DMS79 treated with DMSO at 0.1 percent for 48 hours (cell line): ENCODE data around the gene TUBGCP6.
A peak's percentile ranks its signal among the peaks of the same experiment; 100 is the strongest.

Experiments used
- DNase-seq: peaks from one replicate; lab custom pipeline; 2025; lab: John Stamatoyannopoulos, UW

The TUBGCP6 gene

GRCh38 chr22:50194037-50194805 lies 50.6 kb downstream of the TUBGCP6 start:
- no peak for DNase-seq

GRCh38 chr22:50193621-50194020 lies 51.2 kb downstream of the TUBGCP6 start:
- no peak for DNase-seq

GRCh38 chr22:50192436-50193204 lies 52.2 kb downstream of the TUBGCP6 start:
- no peak for DNase-seq

GRCh38 chr22:50190941-50191741 lies 53.7 kb downstream of the TUBGCP6 start:
- DNase-seq = no peak

DNA sequence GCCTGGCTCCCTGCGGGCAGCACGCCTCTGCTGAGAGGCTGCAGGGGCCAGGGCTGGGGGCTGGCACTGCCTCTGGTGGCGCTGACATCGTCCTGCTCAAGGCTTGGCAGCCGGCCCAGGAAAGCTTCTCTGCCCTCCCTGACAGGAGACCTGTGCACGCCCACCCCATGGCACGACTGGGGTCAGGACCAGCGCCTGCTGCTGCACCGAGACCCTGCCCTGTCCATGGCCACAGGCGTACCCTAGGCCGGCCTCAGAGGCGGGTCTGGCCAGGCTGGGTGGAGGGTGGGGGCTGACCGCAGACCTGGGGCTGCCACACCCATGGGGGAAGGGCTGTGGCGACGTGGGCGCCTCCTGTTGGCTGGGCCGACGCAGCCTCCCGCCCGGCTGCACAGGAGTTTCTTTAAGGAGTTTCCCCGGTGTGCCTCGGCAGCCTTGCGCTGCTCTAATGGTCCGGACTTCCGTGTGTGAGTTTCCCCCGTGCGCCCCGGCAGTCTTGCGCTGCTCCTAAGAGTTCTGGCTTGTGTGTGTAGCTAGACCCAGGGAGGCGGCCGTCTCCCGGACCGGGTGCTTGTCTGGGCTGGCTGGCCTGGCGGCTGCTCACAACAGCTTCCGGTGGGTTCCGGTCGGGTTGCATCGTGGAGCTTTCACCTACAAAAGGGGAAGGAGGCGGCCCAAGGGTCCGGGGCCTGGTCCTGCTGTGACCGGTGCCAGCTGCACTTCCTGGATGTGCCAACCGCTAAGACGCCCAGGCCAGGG lies 54.5 kb downstream of the TUBGCP6 start:
- DNase-seq = peak; percentile 29

DNA sequence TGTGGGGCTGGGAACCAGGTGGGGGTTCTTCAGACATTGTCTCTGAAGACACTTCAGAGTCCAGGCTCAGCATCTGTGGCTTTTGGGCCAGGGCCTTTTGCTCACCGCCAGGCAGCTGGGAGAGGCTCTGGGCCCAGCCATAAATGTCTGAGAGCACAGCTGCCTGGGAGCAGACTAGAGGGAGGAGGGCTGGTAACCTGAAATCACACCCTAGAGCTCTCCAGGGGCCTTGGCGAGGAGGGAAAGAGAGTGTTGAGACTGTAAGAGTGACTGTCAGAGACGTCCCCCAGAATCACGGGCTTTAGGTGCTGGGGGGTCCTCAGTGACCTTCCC lies 55.0 kb downstream of the TUBGCP6 start:
- DNase-seq = no peak

DNA sequence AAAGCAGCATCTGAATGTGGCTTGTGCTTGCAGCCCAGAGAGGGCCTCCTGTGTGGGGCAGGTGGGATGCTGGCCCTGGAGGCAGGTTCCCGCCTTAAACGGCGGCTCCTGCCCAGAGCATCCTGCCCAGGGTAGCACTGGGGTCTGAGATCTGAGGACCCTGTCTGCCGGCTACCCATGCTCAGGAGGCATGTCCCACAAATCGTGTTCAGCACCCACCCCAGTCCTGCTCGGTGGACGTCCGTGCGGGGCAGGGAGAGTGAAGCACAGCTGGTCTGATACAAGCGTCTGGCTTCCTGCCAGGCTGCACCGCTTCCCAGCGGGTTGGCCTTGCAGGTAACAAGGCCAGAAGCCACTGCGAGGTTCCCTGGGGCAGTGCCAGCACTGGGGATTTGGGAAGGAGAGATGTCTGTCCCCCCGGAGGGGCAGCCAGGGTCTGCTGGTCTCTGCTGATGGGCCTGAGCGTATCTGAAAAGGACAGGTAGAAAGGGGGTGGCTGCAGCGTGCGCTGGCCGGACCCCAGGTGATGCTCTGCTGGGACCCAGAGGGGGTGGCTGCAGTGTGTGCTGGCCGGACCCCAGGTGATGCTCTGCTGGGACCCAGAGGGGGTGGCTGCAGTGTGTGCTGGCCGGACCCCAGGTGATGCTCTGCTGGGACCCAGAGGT lies 55.5 kb downstream of the TUBGCP6 start:
- DNase-seq = peak; percentile 10

GRCh38 chr22:50188356-50188755 lies 56.5 kb downstream of the TUBGCP6 start:
- DNase-seq = no peak

DNA sequence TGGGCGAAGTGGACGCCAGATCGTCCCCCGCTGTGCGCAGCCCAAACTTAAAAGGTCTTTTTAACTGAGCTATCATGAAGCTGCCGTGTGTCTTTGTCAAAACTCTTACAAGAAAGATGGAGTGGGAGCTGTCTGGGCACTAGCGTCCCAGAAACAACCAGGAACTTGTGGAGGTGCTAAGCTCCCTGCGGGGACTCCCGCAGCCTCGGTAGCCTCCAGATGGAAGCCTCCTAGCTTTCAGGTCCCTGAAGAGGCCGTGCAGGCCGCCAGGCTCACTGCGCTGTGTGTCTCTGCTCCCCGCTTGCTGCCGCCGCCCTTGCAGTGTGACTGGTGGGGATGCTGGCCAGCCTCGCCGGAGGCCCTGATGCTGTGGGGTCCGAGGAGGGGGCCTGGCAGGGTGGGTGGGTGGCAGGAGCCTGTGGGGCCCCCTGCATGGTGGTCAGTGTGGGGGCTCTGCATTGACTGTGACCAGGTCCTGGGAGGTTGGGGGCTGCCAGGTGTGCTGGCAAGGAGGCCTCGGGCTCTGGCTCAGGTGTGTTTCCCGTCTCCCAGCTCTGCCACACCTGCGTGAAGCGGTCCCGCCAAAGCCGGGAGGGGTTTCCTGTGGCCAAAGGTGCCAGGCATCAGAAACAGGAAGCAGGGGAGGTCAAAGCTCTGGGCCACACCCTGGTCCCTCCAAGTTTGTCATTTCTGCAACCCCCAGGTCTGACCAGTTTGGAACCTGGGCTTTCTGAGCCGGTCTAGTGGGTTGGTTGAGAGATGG lies 57.9 kb downstream of the TUBGCP6 start:
- DNase-seq = no peak

- no peak for DNase-seq
These were observed 58.6 kb downstream of the TUBGCP6 start for GRCh38 chr22:50186181-50186714.

- peak; percentile 17 for DNase-seq
These were observed 59.3 kb downstream of the TUBGCP6 start, which contains the start of gene TRABD for GRCh38 chr22:50185375-50186087. TSS of gene TRABD (plus strand) at chr22:50185913. CDS start at chr22:50193061, 7,148 bp downstream.

DNA sequence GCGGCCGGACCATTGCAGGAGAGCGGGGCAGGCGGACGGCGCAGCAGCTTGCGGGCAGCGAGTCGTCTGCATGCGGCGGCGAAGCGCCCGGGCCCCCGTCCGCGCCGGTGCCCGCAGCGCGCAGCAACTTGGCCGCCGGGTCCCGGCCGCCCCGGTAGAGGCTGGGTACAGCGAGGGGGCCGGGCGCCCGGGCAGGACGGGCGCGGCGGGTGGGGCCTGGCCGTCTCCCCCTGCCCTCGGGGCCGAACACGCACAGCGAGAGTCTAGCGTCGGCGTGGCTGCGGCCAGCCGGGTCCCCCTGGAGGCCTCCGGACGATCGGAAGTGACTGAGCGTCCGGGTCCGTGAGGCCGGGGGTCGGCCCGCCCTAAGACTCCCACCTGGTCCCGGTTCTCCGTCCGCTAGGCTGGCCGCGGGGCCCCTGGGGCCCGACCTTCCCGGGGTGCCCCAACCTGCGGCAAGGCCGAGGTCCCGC lies 59.9 kb downstream of the TUBGCP6 start:
- no peak for DNase-seq

DNA sequence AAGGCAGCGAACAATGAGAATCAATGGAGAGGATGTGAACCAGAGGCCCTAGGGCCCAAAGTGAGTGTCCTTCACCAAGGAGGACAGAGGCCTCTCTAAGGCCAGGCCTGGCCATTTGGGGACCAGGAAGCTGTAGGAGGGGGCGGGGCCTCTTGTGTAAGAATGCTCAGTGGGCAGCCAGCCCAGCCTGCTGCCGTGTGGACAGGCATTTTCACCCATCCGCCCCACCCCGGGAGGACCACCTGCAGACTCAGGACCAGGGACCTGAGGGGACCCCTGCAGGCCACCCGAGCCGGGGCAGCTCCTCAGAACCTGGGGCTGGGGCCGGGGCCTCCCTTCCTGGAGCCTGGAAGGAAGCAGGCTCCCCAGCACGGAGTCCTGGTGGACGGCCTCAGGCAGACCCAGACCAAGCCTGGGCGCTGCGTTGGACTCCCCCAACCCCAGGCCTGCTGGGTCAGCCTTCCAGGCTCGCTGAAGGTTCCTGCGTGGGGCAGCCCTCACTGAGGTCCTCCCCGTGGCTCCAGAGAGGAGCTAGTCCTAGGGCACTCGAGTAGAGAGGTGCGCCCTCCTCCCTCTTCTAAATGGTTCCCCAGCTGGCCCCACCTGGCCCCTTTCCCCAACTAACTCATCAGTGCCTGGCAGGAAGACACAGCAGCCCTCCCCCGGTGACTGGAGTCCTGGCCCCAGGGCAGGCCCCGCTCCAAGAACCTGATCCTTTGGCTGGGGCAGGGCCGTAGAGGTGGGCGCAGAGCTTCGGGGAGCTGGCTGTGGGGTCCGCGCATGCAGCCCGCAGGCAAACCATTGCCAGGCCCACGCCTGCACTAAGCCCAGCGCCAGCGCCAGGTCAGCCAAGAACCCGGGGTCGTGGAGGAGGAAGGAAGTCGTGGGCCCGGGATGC lies 60.6 kb downstream of the TUBGCP6 start:
- no peak for DNase-seq

GRCh38 chr22:50183141-50183971 lies 61.5 kb downstream of the TUBGCP6 start:
- DNase-seq = no peak

GRCh38 chr22:50182176-50183081 lies 62.4 kb downstream of the TUBGCP6 start:
- DNase-seq = no peak
